Activated gamma-delta T cell (primary cell): ENCODE data around the gene ANGPTL1.

ENCODE experiments used
- DNase-seq: peaks from one replicate; lab custom pipeline; 2025; lab: John Stamatoyannopoulos, UW
- total RNA-seq, 2 donors: gene quantifications; one replicate each; lab custom pipeline; 2026; lab: John Stamatoyannopoulos, UW

Gene ANGPTL1, protein sequence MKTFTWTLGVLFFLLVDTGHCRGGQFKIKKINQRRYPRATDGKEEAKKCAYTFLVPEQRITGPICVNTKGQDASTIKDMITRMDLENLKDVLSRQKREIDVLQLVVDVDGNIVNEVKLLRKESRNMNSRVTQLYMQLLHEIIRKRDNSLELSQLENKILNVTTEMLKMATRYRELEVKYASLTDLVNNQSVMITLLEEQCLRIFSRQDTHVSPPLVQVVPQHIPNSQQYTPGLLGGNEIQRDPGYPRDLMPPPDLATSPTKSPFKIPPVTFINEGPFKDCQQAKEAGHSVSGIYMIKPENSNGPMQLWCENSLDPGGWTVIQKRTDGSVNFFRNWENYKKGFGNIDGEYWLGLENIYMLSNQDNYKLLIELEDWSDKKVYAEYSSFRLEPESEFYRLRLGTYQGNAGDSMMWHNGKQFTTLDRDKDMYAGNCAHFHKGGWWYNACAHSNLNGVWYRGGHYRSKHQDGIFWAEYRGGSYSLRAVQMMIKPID
- total RNA-seq: 0.04 to 0.05 reads per million in 2 donors

DNA sequence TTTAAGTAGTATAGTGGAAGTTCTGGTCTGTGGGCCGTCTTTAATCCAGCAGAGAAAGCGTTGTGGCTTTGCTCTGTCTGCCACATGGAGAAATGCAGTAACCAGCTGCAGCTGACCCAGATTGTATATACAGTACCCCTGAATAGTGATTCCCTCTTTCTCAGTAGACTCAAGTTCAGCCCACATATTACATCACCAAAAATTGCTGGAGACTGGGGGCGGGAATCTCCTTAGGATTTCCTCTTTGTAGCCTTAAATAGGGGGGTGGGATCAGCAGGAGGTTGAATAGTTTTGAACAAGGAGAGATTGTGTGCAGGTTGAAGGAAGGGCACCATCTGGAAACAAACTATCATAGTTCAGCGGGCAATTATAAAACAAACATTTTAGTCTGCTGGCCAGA lies at the start of gene ANGPTL1:
Gene ANGPTL1, minus strand, starts transcription at position 134 of the 400 bp plus-strand sequence. CDS start 5,301 bp downstream, outside the sequence.
- DNase-seq: no peak

DNA sequence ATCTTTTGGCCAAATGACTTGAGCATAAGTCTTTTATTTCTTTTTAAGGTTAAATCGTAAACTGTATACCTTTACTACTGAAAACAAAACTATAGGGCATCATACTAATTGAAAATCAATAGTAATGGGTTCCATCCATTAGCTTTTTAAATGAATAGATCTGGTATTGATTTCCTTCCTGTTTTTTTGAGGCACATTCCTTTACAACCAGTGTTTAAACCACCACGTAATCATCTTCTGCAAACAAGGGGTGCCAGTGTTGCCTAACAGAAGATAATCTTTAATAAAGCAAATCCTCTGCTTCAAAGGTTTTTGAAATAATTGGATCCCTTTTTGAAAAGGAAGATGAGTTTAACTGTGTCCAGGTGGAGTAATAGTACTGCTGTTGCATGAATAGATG lies 48.7 kb upstream of the ANGPTL1 start:
- DNase-seq: no peak

DNA sequence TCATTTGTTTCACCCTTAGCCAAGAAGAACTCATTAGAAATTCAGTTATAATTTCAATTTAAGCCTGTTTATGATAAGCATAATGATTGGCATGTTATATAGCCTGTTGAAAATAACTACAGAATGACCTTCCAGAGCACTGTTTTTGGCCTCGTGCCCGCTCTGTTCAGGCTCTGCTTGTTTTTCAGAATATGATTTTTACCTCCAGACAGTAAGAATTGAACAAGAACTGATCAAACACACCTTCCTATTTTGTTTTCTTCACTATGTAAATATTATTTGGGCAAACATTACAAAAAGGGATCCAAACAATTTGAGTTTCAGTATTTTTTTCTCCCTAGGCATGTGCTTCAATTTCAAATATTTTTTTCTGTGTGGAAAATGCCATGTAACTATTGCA lies 48.1 kb upstream of the ANGPTL1 start:
- no peak for DNase-seq

GRCh38 chr1:178918308-178918707 lies 47.4 kb upstream of the ANGPTL1 start:
- DNase-seq: no peak

DNA sequence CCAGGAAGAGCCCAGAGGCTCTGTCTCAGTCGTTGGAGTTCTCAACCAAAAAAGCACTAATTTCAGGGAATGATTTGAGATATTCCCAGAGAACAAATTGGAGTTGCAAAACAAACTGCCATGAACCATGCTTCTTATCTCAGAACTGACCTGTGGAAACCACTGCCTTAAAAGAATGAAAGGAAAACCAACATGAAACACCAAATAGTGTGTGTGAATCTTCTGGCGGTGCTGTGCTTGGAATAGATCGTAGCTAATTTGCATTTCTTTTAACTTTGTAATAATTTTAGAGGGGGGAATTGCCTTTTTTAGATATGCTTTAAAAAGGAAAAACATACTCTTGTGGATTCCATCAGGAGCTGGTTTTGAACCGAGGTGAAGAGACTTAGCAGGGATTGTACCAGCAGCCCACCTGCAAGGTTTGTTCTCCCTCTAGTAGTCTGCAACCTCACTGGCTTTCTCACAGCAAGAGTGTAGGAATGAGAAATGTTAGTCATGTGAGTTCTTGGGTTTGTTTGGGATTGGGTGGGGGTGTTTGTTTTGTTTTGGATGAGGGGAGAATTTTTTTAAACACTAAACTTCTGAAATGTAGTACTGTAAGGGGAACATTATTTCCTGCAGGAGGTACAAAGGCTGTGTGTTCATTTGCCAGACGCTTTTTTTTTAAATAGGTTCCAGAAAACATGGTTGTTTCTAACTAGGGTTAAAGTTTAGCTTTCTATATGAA lies 45.7 kb upstream of the ANGPTL1 start:
- DNase-seq: no peak

DNA sequence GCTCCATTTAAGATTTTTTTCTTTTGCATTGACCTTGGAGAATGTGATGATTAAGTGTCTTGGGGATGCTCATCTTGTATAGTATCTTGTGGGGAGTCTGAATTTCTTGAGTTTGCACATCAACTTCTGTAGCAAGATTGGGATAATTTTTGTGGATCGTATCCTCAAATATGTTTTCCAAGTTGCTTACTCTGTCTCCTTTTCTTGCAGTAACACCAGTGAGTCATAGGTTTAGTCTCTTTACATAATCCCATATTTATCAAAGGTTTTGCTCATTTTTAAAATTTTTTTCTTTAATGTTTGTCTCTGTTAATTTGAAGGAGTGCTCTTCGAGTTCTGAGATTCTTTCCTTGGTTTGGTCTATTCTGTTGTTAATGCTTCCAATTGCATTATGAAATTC lies 41.7 kb upstream of the ANGPTL1 start:
- DNase-seq: no peak

- DNase-seq: no peak
Measured at GRCh38 chr1:178910023-178910422, 39.1 kb upstream of the ANGPTL1 start.

DNA sequence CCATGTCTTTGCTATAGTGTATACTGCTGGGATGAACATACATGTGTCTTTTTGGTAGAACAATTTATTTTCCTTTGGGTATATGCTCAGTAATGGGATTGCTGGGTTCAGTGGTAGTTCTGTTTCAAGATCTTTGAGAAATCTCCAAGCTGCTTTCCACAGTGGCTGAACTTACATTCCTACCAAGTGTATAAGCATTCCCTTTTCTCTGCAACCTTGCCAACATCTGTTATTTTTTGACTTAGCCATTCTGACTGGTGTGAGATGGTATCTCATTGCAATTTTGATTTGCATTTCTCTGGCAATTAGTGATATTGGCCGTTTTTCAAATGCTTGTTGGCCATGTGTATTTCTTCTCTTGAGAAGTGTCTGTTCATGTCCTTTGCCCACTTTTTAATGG lies 37.5 kb upstream of the ANGPTL1 start:
- no peak for DNase-seq

- DNase-seq: no peak
Measured at GRCh38 chr1:178901482-178902125, 30.7 kb upstream of the ANGPTL1 start.

- no peak for DNase-seq
Measured at GRCh38 chr1:178899402-178899801, 28.5 kb upstream of the ANGPTL1 start.

- no peak for DNase-seq
Measured at GRCh38 chr1:178898401-178898800, 27.5 kb upstream of the ANGPTL1 start.

GRCh38 chr1:178895928-178896327 lies 25.1 kb upstream of the ANGPTL1 start:
- DNase-seq: no peak

DNA sequence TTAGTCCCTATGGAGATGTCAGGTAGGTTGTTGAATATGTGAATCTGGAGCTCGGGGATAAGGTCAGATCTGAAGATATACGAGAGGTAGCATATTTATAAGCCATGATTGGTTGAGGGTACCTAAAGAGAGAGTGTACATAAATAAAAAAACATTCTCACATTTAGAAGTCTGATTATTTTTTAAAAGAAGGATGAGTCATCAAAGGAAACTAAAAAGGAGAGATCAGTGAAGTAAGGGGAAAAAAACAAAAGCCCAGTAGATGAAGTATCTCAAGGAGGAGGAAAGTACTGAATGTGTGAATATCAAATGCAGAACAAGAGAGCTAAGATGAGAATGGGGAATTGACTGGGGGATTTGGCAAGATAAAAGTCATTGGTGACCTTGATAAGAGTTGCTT lies 15.7 kb upstream of the ANGPTL1 start:
- no peak for DNase-seq

GRCh38 chr1:178885869-178886268 lies 15.0 kb upstream of the ANGPTL1 start:
- no peak for DNase-seq

DNA sequence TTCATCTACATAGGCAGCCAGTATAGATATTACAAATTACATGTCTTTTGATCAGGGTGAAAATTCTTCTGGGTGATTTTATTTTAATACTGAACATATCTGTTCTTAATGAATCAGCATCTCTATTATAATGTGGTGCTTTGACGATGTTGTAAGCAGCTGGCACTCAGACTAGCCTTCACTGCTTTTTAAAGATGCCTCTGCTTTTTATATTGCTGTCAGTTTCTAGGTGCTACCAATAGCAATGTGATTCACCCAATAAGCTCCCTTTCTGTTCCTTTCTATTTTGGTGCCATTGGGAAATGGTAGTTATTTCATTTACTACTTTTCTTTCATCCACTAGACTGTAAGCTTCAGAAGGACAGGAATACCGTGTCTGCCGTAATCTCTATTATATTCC lies 11.1 kb upstream of the ANGPTL1 start:
- no peak for DNase-seq

GRCh38 chr1:178877896-178878295 lies 7.0 kb upstream of the ANGPTL1 start:
- DNase-seq: no peak

DNA sequence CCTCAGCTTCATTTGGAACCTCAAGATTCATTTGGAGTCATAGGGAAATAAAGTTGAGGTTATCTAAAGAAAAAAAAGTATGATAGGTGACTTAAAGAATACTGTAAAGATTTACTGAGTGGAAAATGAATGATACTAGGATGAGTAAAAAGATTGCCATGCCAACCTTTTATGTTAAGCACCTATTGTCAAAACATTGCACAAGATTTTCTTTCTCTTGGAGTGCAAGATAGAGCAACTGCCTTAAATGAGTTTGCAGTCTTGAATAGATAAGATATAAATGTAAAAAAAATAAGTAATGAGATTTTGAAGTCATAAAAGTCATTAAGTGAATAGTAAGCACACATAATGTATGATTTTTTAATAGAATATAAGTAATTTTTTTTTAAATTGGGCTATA lies 5.1 kb upstream of the ANGPTL1 start:
- no peak for DNase-seq

DNA sequence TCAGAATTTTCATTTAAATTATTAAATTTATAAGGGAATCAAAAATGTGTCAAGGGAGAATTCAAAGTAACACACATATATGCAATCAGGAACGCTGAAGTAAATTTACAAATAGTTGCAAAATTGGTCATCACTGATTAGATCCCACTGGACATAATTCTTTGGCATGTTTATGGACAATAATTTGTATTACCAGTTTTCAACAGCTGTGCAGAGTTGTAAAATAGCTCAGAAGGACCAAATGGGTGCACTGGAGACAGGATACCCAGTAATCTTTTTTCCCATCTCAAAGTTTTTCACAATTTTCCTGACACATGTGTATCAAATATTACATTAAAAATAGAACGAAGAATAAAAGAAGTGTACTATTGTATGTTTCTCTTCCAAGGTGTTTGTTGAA lies 4.1 kb upstream of the ANGPTL1 start:
- DNase-seq: no peak

DNA sequence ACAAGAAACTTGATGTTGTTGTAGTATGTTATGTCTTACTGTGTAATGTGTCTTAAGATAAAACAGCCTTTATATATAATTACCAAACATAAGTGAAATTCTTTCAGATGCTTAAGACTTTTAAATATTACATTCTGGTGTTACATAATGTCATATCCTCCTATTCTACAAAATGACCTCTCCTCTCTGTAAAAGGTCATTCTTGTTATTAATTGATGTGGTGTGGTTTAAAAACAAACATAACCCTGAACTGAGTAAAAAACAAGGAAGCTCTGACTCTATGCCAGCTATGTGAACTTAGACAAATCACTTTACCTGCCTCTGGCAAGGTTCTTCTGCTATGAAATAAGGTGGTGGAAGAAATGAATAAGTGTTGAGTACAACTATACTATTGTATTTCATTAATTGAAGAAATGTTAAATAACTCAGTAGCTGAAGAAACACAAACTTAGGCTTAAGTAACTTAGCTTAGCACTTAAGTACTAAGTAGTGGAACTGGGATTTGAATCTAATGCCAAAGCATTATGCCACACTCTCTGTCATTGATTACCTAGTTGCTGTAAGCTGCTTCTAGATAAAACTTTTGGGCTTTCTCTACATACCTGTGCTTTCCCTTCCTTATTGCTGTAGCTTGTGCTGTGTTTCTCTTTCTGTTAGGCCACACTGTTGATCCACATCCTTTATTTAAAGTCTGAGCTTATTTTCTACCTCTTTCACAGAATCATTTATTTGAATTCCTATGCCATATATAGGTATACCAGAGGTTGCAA lies 859 bp upstream of the ANGPTL1 start:
- DNase-seq: no peak

- DNase-seq: no peak
Measured at GRCh38 chr1:178870221-178870620, 656 bp downstream of the ANGPTL1 start.

DNA sequence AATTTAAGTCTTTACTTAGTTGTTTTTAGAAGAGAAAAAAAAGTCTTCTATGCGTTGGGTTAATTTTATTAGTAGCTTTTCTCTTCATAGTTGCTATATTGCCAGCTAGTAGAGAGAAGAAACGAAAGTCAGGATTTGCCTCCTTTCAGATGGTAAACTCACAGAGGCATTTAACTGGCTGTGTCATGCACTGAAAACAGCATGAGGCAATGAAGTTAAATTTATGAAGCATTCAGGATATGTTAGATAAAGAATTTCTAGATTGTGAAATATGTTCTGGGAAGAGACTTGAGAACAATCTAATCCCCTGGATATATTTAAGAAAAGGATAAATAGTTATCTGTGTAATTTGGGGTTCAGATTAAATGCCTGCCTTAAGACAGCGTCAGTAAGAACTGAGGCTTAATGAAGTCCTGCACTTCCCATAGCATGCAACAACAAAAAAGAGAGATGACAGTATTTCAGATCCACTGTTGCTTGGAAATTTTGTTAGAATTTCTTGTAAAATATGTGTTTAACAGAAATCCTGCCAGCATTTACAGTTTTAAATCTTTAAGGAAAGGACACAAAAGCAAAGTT lies 1.7 kb downstream of the ANGPTL1 start:
- DNase-seq: no peak
